Activated naive CD4-positive, alpha-beta T cell treated with anti-CD3 and anti-CD28 coated beads, Interleukin-2, amount 50 U/mL, for 24 hours (primary cell): ENCODE measurements around the gene GTPBP10.
A peak's percentile ranks its signal among the peaks of the same experiment; 100 is the strongest.
"Not testable (repeated sequence)": the region's sequence is repeated elsewhere in the genome, so short reads cannot be mapped to it uniquely, and the experiment has no call there.

ENCODE experiments used
- H3K27ac Mint-ChIP-seq: one replicate; pipeline ENCODE4 v1.8.0; 2021; ENCODE audit warnings: mild to moderate bottlenecking, mixed read lengths
- H3K27me3 Mint-ChIP-seq: one replicate; pipeline ENCODE4 v1.8.0; 2021; ENCODE audit warnings: mixed read lengths
- H3K36me3 Mint-ChIP-seq: one replicate; pipeline ENCODE4 v1.8.0; 2021; ENCODE audit warnings: mixed read lengths
- H3K4me1 Mint-ChIP-seq: one replicate; pipeline ENCODE4 v1.8.0; 2021; ENCODE audit warnings: mixed read lengths
- H3K4me3 Mint-ChIP-seq: one replicate; pipeline ENCODE4 v1.8.0; 2021; ENCODE audit warnings: mild to moderate bottlenecking, mixed read lengths
- H3K9me3 Mint-ChIP-seq: one replicate; pipeline ENCODE4 v1.8.0; 2021; ENCODE audit warnings: mixed read lengths

The GTPBP10 gene, protein sequence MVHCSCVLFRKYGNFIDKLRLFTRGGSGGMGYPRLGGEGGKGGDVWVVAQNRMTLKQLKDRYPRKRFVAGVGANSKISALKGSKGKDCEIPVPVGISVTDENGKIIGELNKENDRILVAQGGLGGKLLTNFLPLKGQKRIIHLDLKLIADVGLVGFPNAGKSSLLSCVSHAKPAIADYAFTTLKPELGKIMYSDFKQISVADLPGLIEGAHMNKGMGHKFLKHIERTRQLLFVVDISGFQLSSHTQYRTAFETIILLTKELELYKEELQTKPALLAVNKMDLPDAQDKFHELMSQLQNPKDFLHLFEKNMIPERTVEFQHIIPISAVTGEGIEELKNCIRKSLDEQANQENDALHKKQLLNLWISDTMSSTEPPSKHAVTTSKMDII

GRCh38 chr7:90346336-90347125 lies at the start of gene GTPBP10:
Gene GTPBP10, plus strand, starts transcription at chr7:90346716. Its CDS starts 26 bp downstream, at chr7:90346742.
- Mint-ChIP-seq H3K27ac (peak within 1 kb of the TSS; percentile 97), H3K27me3 (no peaks in the 10 kb centered on the region), H3K36me3 (peaks cover 14% of the 10 kb centered on the region), H3K4me1 (peaks cover 54% of the 10 kb centered on the region), H3K9me3 (no peaks in the 10 kb centered on the region), H3K4me3 (peak within 1 kb of the TSS; percentile 97)

DNA sequence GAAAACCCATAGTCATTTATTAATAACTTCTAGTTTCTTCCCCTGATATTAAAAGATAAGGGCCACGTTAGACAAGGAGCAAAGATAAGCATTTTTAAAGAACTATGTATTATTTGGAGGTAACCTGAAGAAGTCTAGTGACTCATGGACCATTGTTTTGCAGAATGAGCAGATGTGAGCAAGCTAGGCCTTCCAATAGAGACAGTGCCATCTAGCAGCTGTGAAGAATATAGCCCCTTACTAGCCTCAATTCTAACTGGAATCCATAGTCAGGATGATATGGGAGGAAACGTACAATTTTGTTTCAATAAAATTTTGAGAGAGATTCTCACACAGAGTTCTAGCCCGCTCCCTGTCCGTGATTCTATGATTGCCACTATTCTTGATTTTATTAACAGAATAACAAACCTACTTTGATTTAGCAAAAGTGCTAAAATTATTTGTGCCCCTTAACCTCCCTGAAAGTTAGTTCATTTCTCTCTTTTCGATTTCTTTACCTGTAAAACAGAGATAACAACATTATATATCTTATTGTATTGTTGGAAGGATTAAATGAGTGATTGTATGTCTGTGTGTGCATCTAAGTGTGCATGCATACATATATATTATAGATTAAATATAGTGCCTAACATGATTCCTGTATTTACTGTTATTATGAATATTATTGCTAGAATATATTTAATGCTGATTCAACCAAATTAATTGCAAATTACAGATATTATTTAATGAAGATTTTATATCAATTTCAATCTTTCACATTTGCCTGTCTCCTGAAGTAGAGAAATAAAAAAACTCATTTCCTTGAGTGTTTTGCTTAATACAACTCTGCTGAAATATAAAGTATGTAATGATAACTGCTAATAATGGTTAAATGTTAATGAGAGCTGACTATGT lies 48.1 kb upstream of the GTPBP10 start:
- Mint-ChIP-seq H3K4me1 (no peaks in the 10 kb centered on the region), H3K4me3 (no peak overlapping the region), H3K27ac (no peak overlapping the region), H3K27me3 (peaks cover 4% of the 10 kb centered on the region), H3K36me3 (peaks cover 1% of the 10 kb centered on the region), H3K9me3 (peaks cover 2% of the 10 kb centered on the region)

GRCh38 chr7:90303241-90303640 lies 43.3 kb upstream of the GTPBP10 start:
- no peak overlapping the region for H3K27ac Mint-ChIP-seq
- no peak overlapping the region for H3K4me3 Mint-ChIP-seq
- no peaks in the 10 kb centered on the region for H3K9me3 Mint-ChIP-seq
- H3K27me3 Mint-ChIP-seq: peaks cover 6% of the 10 kb centered on the region
- H3K36me3 Mint-ChIP-seq: no peaks in the 10 kb centered on the region
- H3K4me1 Mint-ChIP-seq: no peaks in the 10 kb centered on the region

GRCh38 chr7:90309872-90310271 lies 36.6 kb upstream of the GTPBP10 start:
- Mint-ChIP-seq H3K4me3 (no peak overlapping the region), H3K27me3 (peaks cover 10% of the 10 kb centered on the region), H3K9me3 (no peaks in the 10 kb centered on the region), H3K4me1 (no peaks in the 10 kb centered on the region), H3K27ac (no peak overlapping the region), H3K36me3 (no peaks in the 10 kb centered on the region)

- Mint-ChIP-seq H3K4me1 (no peaks in the 10 kb centered on the region), H3K27me3 (peaks cover 13% of the 10 kb centered on the region), H3K27ac (no peak overlapping the region), H3K4me3 (no peak overlapping the region), H3K9me3 (no peaks in the 10 kb centered on the region), H3K36me3 (no peaks in the 10 kb centered on the region)
These were observed 35.3 kb upstream of the GTPBP10 start for GRCh38 chr7:90311175-90311574.

GRCh38 chr7:90312745-90313144 lies 33.8 kb upstream of the GTPBP10 start:
- no peaks in the 10 kb centered on the region for H3K9me3 Mint-ChIP-seq
- no peaks in the 10 kb centered on the region for H3K4me1 Mint-ChIP-seq
- H3K27me3 Mint-ChIP-seq: peaks cover 19% of the 10 kb centered on the region
- H3K36me3 Mint-ChIP-seq: no peaks in the 10 kb centered on the region
- no peak overlapping the region for H3K4me3 Mint-ChIP-seq
- H3K27ac Mint-ChIP-seq: no peak overlapping the region

- H3K9me3 Mint-ChIP-seq: no peaks in the 10 kb centered on the region
- no peak overlapping the region for H3K27ac Mint-ChIP-seq
- H3K27me3 Mint-ChIP-seq: peaks cover 23% of the 10 kb centered on the region
- no peaks in the 10 kb centered on the region for H3K36me3 Mint-ChIP-seq
- H3K4me3 Mint-ChIP-seq: no peak overlapping the region
- no peaks in the 10 kb centered on the region for H3K4me1 Mint-ChIP-seq
These were observed 32.6 kb upstream of the GTPBP10 start for GRCh38 chr7:90313907-90314306.

DNA sequence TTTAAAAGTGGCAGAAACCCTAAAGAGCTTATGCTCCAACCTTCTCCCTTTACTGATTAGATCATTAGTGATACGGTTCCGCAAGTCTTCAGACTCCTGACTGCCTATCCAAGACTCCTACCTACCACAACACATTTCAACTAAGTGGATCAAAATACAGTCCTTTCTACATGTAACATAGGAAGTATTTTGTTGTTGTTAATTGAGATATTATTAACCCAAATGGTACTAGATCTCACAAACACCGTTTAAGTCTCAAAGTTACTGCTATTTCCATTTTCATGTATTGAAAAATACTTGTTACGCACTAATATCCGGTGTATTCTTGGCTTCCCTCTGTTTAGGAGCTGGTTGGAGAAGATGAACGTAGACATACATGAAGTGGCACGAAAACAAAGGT lies 26.5 kb upstream of the GTPBP10 start:
- H3K27ac Mint-ChIP-seq: no peak overlapping the region
- no peaks in the 10 kb centered on the region for H3K9me3 Mint-ChIP-seq
- H3K27me3 Mint-ChIP-seq: peaks cover 48% of the 10 kb centered on the region
- no peaks in the 10 kb centered on the region for H3K36me3 Mint-ChIP-seq
- no peak overlapping the region for H3K4me3 Mint-ChIP-seq
- H3K4me1 Mint-ChIP-seq: peaks cover 14% of the 10 kb centered on the region

- Mint-ChIP-seq H3K36me3 (no peaks in the 10 kb centered on the region), H3K4me1 (peaks cover 14% of the 10 kb centered on the region), H3K9me3 (no peaks in the 10 kb centered on the region), H3K27ac (no peak overlapping the region), H3K27me3 (peaks cover 45% of the 10 kb centered on the region), H3K4me3 (peak overlapping the region; percentile 31)
These were observed 26.1 kb upstream of the GTPBP10 start for GRCh38 chr7:90320418-90320800.

DNA sequence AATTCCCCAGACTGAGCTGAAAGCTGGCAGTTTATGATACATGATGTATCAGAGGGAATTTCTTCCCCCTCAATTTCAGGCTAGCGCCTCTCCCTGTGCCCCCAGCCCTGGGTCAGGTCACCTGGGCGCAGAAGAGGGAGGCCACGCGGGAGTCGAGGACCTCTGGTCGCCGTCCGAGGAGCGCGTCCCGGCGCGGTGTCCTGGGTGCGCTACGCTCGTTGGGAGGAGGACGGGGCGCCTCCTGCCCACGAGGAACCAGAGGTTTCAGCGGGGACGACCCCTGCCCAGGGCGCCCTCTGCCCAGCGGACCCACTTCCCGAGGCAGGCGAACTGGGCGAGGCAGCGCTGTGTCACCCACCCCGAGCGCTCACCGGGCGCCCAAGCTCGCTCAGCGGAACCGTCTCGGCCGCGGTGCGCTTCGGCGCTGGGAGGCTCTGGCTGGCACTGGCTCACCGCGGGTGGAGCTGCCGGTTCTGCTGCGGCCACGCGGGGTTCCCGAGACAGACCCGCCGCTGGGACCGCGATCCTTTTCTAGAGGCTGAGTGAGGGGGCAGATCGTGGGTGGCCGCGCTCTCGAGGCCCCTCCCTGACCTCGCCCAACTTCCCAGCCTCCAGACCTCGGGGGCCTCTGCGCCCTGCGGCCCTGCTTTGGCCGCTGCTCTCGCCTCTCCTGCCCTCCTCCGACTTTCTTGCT lies 25.6 kb upstream of the GTPBP10 start, which contains the start of gene FAM237B:
Gene FAM237B, minus strand, starts transcription at position 504 of the 694 bp plus-strand sequence. CDS start 1,556 bp downstream, outside the sequence.
- H3K4me3 Mint-ChIP-seq: peak within 1 kb of the TSS; percentile 31
- H3K36me3 Mint-ChIP-seq: no peaks in the 10 kb centered on the region
- H3K4me1 Mint-ChIP-seq: peaks cover 14% of the 10 kb centered on the region
- no peak within 1 kb of the TSS for H3K27ac Mint-ChIP-seq
- no peaks in the 10 kb centered on the region for H3K9me3 Mint-ChIP-seq
- H3K27me3 Mint-ChIP-seq: peaks cover 45% of the 10 kb centered on the region

- no peak overlapping the region for H3K4me3 Mint-ChIP-seq
- no peaks in the 10 kb centered on the region for H3K9me3 Mint-ChIP-seq
- peaks cover 37% of the 10 kb centered on the region for H3K27me3 Mint-ChIP-seq
- H3K36me3 Mint-ChIP-seq: no peaks in the 10 kb centered on the region
- peaks cover 14% of the 10 kb centered on the region for H3K4me1 Mint-ChIP-seq
- no peak overlapping the region for H3K27ac Mint-ChIP-seq
These were observed 23.7 kb upstream of the GTPBP10 start for GRCh38 chr7:90322837-90323236.

- Mint-ChIP-seq H3K9me3 (no peaks in the 10 kb centered on the region), H3K36me3 (no peaks in the 10 kb centered on the region), H3K27ac (no peak overlapping the region), H3K4me3 (no peak overlapping the region), H3K4me1 (peaks cover 2% of the 10 kb centered on the region), H3K27me3 (peaks cover 17% of the 10 kb centered on the region)
These were observed 20.0 kb upstream of the GTPBP10 start for GRCh38 chr7:90326500-90326899.

DNA sequence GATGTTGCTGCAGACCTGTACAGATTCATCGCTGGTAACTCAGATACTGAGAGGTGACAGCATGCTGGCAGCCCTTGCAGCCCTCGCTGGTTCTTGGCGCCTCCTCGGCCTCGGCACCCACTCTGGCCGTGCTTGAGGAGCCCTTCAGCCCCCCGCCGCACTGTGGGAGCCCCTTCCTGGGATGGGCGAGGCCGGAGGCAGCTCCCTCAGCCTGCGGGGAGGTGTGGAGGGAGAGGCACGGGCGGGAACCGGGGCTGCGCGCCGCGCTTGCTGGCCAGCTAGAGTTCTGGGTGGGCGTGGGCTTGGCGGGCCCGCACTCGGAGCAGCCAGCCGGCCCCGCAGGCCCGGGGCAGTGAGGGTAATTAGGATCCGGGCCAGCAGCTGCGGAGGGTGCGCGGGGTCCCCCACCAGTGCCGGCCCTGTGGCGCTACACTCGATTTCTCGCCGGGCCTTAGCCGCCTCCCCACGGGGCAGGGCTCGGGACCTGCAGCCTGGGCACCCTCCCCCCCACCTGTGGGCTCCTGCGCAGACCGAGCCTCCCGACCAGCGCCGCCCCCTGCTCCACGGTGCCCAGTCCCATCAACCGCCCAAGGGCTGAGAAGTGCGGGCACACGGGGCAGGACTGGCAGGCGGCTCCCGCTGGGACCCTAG lies 12.2 kb upstream of the GTPBP10 start:
- Mint-ChIP-seq H3K36me3 (no peaks in the 10 kb centered on the region), H3K9me3 (no peaks in the 10 kb centered on the region), H3K27me3 (peaks cover 5% of the 10 kb centered on the region), H3K27ac (no peak overlapping the region), H3K4me1 (no peaks in the 10 kb centered on the region), H3K4me3 (no peak overlapping the region)

GRCh38 chr7:90334926-90335325 lies 11.6 kb upstream of the GTPBP10 start:
- H3K27me3 Mint-ChIP-seq, H3K27ac Mint-ChIP-seq, H3K9me3 Mint-ChIP-seq, H3K4me3 Mint-ChIP-seq, H3K4me1 Mint-ChIP-seq, H3K36me3 Mint-ChIP-seq: not testable (repeated sequence)
